Measurements from ENCODE around the gene SSMEM1.
"Not testable (repeated sequence)": the region's sequence is repeated elsewhere in the genome, so short reads cannot be mapped to it uniquely, and the experiment has no call there.

Gene SSMEM1

GRCh38 chr7:130207642-130208041 is at the start of gene SSMEM1:
SSMEM1 (plus strand) TSS chr7:130207860; CDS start chr7:130207911, 51 bp downstream.
- no peak for DNase-seq

- DNase-seq: no peak
Observed at GRCh38 chr7:130160023-130160422, 47.6 kb upstream of the SSMEM1 start.

- no peak for DNase-seq
Observed at GRCh38 chr7:130160455-130160854, 47.2 kb upstream of the SSMEM1 start.

GRCh38 chr7:130162196-130162595 is 45.5 kb upstream of the SSMEM1 start:
- no peak for DNase-seq

GRCh38 chr7:130174237-130174959 is 33.3 kb upstream of the SSMEM1 start:
- DNase-seq: no peak

GRCh38 chr7:130178251-130178650 is 29.4 kb upstream of the SSMEM1 start:
- no peak for DNase-seq

GRCh38 chr7:130179631-130180030 is 28.0 kb upstream of the SSMEM1 start:
- no peak for DNase-seq

- no peak for DNase-seq
Observed at GRCh38 chr7:130180571-130181262, 26.9 kb upstream of the SSMEM1 start.

GRCh38 chr7:130181263-130181605 is 26.4 kb upstream of the SSMEM1 start:
- no peak for DNase-seq

- DNase-seq: no peak
Observed at GRCh38 chr7:130182990-130183389, 24.7 kb upstream of the SSMEM1 start.

GRCh38 chr7:130184349-130184748 is 23.3 kb upstream of the SSMEM1 start:
- not testable (repeated sequence) for DNase-seq

- DNase-seq: no peak
Observed at GRCh38 chr7:130187360-130187759, 20.3 kb upstream of the SSMEM1 start.

GRCh38 chr7:130189343-130189742 is 18.3 kb upstream of the SSMEM1 start:
- no peak for DNase-seq

GRCh38 chr7:130191791-130192190 is 15.9 kb upstream of the SSMEM1 start:
- no peak for DNase-seq

- no peak for DNase-seq
Observed at GRCh38 chr7:130195396-130195795, 12.3 kb upstream of the SSMEM1 start.

GRCh38 chr7:130196476-130196875 is 11.2 kb upstream of the SSMEM1 start:
- no peak for DNase-seq

- DNase-seq: no peak
Observed at GRCh38 chr7:130197094-130197493, 10.6 kb upstream of the SSMEM1 start.

- no peak for DNase-seq
Observed at GRCh38 chr7:130201796-130202195, 5.9 kb upstream of the SSMEM1 start.

GRCh38 chr7:130205084-130205947 is 2.3 kb upstream of the SSMEM1 start, which contains the start of gene TMEM209:
TMEM209 (minus strand) TSS chr7:130205406; CDS start chr7:130205375, 31 bp downstream.
- peak; percentile 100 for DNase-seq

GRCh38 chr7:130207033-130207432 is 627 bp upstream of the SSMEM1 start:
- no peak for DNase-seq

GRCh38 chr7:130208516-130208915 is 856 bp downstream of the SSMEM1 start:
- DNase-seq: no peak

GRCh38 chr7:130210181-130210935 is 2.7 kb downstream of the SSMEM1 start:
- DNase-seq: no peak

- no peak for DNase-seq
Observed at GRCh38 chr7:130213828-130214227, 6.2 kb downstream of the SSMEM1 start.
